HEK293 (cell line): ENCODE measurements around the gene LRRC52.

Experiments
- KLF7 ChIP-seq: fragments of 450-650 bp; formaldehyde crosslinking; IDR thresholded peaks from 2 replicates; pipeline ENCODE4 v1.5.1; 2016; ENCODE audit warnings: missing biosample characterization, missing genetic modification characterization, borderline replicate concordance
- ZBTB7A ChIP-seq: fragments of 450-650 bp; formaldehyde crosslinking; IDR thresholded peaks from 2 replicates; pipeline ENCODE4 v1.5.1; 2016; ENCODE audit warnings: low read depth, missing biosample characterization, missing genetic modification characterization
- ZEB2 ChIP-seq: fragments of 450-650 bp; formaldehyde crosslinking; IDR thresholded peaks from 2 replicates; pipeline ENCODE4 v1.5.1; 2016; ENCODE audit warnings: missing biosample characterization, missing genetic modification characterization
- ZNF621 ChIP-seq: fragments of 450-650 bp; formaldehyde crosslinking; IDR thresholded peaks from 2 replicates; pipeline ENCODE4 v1.5.1; 2017; ENCODE audit warnings: missing biosample characterization, missing genetic modification characterization
- ZSCAN16 ChIP-seq: fragments of 450-650 bp; formaldehyde crosslinking; IDR thresholded peaks from 2 replicates; pipeline ENCODE4 v1.5.1; 2016; ENCODE audit warnings: missing biosample characterization, missing genetic modification characterization
- TF ChIP-seq, protein P1 (sequence below): fragments of 450-650 bp; formaldehyde crosslinking; IDR thresholded peaks from 2 replicates; pipeline ENCODE4 v1.5.1; 2016; ENCODE audit warnings: missing biosample characterization, missing genetic modification characterization
- TF ChIP-seq, protein P2 (sequence below): fragments of 450-650 bp; formaldehyde crosslinking; IDR thresholded peaks from 2 replicates; pipeline ENCODE4 v1.5.1; 2016; ENCODE audit warnings: missing biosample characterization, missing genetic modification characterization

DNA sequence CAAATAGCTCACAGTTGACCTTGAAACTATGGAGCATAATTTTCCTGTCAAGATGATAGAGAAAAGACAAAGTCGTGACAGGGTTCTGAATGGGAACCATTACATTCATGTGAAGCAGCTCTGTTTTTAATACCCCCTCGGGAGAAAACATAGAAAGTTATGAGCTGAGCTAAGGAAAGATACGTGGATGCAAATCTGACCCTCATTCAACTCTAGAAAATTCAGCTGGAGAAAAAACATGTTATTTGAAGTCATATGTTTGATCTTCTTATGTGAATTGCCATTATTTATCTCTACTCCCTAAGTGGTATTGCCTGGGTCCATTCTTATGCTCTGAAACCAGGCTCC lies 48.0 kb upstream of the LRRC52 start:
- TF ChIP-seq ZEB2 (tag by site-specific recombination), result no peak
- TF ChIP-seq, protein P1, sequence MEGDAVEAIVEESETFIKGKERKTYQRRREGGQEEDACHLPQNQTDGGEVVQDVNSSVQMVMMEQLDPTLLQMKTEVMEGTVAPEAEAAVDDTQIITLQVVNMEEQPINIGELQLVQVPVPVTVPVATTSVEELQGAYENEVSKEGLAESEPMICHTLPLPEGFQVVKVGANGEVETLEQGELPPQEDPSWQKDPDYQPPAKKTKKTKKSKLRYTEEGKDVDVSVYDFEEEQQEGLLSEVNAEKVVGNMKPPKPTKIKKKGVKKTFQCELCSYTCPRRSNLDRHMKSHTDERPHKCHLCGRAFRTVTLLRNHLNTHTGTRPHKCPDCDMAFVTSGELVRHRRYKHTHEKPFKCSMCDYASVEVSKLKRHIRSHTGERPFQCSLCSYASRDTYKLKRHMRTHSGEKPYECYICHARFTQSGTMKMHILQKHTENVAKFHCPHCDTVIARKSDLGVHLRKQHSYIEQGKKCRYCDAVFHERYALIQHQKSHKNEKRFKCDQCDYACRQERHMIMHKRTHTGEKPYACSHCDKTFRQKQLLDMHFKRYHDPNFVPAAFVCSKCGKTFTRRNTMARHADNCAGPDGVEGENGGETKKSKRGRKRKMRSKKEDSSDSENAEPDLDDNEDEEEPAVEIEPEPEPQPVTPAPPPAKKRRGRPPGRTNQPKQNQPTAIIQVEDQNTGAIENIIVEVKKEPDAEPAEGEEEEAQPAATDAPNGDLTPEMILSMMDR (tag by site-specific recombination), result no peak
- TF ChIP-seq ZNF621 (tag by site-specific recombination), result no peak
- TF ChIP-seq ZSCAN16 (tag by site-specific recombination), result no peak
- TF ChIP-seq KLF7 (tag by site-specific recombination), result no peak
- TF ChIP-seq ZBTB7A (tag by site-specific recombination), result no peak
- TF ChIP-seq, protein P2, sequence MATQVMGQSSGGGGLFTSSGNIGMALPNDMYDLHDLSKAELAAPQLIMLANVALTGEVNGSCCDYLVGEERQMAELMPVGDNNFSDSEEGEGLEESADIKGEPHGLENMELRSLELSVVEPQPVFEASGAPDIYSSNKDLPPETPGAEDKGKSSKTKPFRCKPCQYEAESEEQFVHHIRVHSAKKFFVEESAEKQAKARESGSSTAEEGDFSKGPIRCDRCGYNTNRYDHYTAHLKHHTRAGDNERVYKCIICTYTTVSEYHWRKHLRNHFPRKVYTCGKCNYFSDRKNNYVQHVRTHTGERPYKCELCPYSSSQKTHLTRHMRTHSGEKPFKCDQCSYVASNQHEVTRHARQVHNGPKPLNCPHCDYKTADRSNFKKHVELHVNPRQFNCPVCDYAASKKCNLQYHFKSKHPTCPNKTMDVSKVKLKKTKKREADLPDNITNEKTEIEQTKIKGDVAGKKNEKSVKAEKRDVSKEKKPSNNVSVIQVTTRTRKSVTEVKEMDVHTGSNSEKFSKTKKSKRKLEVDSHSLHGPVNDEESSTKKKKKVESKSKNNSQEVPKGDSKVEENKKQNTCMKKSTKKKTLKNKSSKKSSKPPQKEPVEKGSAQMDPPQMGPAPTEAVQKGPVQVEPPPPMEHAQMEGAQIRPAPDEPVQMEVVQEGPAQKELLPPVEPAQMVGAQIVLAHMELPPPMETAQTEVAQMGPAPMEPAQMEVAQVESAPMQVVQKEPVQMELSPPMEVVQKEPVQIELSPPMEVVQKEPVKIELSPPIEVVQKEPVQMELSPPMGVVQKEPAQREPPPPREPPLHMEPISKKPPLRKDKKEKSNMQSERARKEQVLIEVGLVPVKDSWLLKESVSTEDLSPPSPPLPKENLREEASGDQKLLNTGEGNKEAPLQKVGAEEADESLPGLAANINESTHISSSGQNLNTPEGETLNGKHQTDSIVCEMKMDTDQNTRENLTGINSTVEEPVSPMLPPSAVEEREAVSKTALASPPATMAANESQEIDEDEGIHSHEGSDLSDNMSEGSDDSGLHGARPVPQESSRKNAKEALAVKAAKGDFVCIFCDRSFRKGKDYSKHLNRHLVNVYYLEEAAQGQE, result no peak
